NCI-H1694 (cell line): Measurements from ENCODE around the gene NIT2.
"Not testable (repeated sequence)": the region's sequence is repeated elsewhere in the genome, so short reads cannot be mapped to it uniquely, and the experiment has no call there.

ENCODE experiments used
- DNase-seq: peaks from one replicate; lab custom pipeline; 2025; lab: John Stamatoyannopoulos, UW

Gene NIT2

DNA sequence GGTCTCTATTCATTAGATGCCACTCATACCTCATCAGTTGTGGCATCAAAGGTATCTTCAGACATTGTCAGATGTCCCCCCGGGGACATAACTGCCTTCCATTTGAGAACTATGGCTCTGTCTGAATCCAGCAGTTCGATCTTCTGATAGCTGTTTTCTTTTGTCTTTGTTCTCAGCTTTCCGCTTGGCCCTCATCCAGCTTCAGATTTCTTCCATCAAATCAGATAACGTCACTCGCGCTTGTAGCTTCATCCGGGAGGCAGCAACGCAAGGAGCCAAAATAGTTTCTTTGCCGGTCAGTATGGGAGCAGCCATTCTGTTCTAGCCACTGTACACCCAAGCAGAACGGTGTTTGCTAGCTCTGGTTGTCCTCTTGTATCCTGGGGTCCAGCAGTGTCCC is 4.4 kb downstream of the NIT2 start:
- DNase-seq = no peak

GRCh38 chr3:100339786-100340185 is 5.2 kb downstream of the NIT2 start:
- DNase-seq = no peak

DNA sequence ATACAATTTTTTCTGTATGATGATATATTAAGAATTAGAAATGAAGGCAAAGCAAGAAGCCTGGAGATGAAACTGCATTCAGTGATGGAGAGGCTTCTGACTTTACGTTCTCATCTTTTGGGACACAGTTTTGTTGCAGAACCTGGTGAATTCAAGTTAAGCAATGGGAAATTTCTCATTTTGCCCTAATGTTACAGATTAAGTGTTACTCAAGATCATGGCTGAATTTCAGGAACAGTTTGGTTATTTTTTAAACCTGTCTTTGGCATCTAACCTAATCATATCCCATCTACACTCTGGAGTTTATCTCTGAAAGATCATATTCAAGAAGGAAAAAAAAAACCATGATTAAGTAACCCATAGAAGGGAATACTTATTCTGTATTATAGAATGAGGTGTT is 6.0 kb downstream of the NIT2 start:
- DNase-seq = no peak

DNA sequence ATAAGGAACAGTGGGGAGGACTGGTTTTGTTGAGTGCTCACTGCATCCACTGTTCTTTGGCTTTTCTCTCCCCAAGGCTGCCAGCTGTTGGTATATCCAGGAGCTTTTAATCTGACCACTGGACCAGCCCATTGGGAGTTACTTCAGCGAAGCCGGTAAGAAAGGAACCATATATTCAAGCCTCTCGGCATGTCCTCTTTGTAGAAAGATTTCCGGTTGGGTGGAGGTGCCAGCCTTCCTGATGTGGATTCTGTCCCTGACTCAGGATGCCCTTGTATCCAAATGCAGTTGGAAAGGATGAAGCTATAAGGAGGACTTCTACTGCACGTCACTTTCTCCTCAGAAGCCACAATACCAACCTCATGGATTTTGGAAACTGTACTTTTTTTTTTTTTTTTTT is 14.2 kb downstream of the NIT2 start:
- no peak for DNase-seq

DNA sequence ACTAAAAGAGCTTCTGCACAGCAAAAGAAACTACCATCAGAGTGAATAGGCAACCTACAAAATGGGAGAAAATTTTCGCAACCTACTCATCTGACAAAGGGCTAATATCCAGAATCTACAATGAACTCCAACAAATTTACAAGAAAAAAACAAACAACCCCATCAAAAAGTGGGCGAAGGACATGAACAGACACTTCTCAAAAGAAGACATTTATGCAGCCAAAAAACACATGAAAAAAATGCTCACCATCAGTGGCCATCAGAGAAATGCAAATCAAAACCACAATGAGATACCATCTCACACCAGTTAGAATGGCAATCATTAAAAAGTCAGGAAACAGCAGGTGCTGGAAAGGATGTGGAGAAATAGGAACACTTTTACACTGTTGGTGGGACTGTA is 17.2 kb downstream of the NIT2 start:
- DNase-seq = not testable (repeated sequence)

DNA sequence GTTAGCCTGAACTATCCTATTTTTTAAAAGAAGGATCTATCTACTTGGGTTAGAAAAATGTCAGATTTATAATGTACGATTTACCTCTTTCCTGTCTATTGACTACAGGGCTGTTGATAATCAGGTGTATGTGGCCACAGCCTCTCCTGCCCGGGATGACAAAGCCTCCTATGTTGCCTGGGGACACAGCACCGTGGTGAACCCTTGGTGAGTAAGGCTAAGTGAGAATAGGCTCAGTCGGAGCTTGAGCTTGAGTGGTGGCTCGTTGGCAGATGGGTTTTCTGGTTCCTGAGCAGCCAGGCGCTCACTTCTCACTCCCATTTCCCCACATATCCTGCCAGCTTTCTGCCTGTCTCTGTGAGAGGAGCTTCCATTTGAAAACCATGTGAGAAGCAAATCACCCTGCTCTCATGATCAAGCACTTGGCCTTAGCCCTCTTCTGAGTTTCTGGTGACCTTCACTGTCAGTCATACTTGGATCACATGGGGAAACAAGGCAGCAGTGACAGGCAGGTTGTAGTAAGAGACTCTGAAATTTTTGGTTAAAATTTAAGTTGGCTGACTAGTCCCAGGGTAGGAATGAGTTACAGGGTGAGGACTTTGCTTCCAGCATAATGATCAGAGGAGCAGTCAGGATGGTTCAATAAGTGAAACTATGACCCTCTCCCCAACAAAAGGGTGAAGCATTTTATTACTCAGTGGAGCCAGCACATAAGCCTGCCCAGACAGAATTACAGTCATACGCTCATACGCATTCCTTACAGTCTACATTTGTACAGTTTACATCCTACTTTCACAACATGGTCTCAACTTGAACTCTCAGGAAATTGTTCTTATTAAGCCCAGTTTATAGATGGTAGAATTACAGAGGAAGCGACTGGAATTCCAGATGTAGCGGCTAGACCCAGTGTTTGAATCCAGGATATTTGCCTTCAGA is 18.0 kb downstream of the NIT2 start:
- DNase-seq = no peak

DNA sequence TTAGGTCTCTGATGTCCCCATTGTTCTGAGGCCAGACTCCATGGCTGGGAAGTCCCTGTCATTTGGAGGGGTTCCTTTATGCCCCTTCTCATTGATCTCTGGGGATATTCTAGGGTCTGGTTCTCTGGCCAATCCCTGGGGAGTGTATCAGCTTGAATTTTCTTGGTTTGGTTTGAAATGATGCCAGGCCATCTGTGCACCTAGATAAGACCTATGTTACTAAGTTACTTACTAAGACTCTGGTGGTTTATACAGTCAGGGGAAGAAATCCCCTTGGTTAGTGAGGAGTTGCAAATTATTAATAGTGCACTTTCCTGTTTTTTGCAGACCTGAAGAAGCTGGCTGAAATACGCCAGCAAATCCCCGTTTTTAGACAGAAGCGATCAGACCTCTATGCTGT is 20.3 kb downstream of the NIT2 start:
- no peak for DNase-seq

GRCh38 chr3:100358413-100358812 is 23.9 kb downstream of the NIT2 start:
- DNase-seq = no peak

DNA sequence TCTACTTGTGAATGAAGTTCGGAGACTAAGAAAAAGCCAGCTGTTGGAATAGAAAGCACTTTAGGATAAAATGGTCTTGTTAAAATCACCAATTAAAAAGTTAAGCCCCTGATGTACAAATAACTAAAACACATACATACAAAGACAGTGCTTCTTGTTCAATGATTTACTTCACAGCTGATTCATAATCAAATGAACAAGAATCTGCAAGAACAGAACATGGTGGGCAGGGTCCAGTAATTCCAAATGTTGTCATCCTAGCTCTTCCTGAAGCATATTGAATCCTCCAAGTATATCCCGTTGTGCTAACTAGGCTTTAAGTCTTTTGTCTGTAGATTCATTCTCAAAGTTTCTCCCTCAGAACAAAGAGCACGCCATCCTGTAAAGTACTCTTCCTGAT is 24.5 kb downstream of the NIT2 start:
- DNase-seq = no peak

DNA sequence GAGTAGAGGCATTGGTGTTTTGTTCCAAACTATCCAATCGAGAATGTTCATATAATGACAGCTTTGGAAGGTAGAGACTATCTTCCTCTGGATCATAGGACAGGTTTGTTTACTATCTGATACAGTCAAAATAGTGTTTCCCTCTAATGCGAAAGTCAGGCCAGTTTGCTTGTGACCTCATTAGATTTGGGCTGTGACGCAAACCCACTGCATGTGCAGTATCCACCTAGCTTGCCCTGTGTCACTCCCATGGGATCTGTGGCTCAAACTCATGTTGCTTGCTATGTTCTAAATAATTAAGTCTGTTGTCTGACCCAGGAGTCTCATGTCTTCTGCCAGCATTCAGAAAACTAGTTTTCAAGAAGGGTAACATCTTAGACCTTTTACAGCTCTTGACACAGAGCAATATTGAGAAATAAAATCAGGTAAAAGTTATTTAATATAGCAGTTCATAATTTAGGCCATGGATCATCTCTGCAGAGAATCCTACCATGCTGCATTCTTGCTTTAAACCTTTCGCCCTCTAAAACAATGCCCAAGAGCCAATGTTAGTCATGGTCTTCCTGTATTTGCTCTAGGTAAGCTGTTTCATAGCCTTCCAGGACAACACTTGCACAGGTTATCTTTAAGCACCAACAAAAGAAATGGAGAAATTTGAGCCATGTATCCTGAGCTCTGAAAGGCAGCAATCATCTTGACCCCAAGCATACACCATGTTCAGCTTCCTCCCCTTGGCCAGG is 26.4 kb downstream of the NIT2 start:
- no peak for DNase-seq

GRCh38 chr3:100361897-100362296 is 27.3 kb downstream of the NIT2 start:
- no peak for DNase-seq

GRCh38 chr3:100364421-100364820 is 29.9 kb downstream of the NIT2 start:
- DNase-seq = no peak

DNA sequence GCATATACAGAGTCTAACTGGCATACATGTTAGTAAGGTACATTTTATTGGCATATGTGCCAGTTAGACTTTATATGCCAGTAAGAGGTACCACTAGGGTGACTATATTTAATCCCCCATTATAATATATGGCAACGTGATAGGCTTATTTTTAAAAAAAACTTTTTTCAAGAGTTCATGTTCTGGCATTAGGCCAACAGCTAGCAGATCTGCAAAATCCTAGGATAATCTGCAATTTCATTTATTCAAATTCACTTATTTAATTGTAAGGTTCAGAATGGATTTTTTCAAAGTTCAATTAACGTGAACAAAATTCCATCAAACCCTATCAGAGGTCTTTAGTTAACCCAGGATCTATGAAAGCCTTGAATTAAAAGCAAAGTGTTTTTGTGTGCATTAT is 31.9 kb downstream of the NIT2 start:
- no peak for DNase-seq

GRCh38 chr3:100368441-100368840 is 33.9 kb downstream of the NIT2 start:
- no peak for DNase-seq

DNA sequence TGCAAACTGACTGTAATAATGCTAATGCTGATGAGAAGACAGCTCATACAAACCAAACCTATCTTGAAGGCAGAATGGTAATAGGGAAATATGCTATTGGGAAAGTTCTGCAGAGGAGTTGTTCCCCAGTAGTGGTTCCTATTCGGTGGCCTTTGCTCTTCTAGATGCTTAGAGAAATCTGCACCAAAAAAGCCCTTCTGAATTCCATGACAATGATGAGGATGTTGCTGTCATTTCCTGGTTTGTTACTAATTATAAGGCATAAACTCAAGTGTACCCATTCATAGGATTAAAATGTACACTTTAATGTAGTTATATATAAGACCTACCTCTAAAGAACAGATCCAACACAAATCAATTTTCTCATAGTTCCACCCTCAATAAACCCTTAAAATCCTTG is 36.2 kb downstream of the NIT2 start:
- DNase-seq = no peak

- DNase-seq = no peak
These were observed 40.0 kb downstream of the NIT2 start for GRCh38 chr3:100374521-100374920.

DNA sequence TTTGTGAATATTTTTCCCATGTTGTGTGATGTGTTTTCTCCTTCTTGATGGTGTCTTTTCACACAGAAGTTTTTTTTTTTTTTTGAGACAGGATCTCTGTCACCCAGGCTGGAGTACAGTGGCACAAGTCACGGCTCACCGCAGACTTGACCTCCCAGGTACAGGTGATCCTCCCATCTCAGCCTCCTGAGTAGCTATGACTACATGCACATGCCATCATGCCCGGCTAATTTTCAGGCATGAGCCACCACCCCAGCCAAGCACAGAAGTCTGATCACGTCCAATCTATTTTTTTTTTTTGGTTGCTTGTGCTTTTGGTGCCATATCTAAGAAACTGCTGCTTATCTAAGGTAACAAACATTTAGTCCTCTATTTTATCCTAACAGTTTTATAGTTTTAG is 41.7 kb downstream of the NIT2 start:
- no peak for DNase-seq

DNA sequence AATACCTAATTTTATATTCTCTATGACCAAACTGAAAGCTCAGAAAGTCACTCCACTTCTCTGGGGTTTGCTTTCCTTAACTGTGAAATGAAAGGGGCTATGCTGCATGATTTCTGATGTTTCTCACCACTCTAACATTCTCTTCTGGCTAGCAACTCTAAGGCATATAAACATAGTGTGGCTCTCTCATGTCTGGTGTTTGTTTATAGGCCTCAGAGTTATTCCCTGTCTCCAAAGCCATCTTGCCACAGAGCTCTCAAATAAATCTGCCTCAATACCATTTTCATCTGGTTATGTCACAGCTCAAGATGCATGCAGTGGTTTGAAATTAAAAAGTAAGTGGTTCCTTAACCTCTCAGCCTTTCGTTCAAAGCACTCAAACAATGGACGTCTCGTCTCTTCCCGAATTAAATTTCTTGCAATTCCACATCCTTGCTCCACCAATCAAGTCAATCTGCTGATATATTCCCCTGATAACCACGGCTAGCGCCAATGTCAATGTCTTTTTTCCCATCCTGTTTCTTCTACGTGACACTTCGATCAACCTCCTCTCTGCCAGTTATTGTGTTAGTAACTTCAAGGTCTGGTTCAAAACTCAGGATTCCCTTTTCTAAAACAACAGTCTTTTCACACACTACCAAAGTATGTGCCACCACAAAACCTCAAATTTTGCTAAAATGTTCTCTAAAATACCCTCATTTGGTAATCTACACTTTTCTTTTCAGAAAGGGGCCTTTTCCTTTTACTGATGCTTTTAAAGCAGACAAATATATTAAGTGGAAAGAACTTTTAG is 50.4 kb downstream of the NIT2 start:
- no peak for DNase-seq

GRCh38 chr3:100386437-100387074 is 52.0 kb downstream of the NIT2 start:
- DNase-seq = no peak

DNA sequence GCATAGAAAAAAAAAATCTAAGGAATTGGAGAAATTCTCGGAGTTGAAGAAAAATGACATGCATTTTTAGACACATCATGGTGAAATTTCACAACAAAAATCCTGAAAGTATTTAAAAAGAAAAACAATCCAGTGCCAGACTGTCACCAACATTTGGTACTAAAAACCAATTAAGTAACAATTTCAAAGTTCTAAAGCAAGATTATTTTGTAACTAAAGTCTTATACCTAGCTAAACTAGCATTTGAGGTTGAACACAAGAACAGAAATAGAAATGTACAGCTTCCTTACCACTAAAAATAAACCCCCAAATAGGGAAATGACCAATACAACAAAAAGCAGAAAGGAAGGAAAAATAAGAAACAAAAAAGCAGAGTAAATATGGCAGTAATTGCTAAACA is 54.5 kb downstream of the NIT2 start:
- DNase-seq = no peak

DNA sequence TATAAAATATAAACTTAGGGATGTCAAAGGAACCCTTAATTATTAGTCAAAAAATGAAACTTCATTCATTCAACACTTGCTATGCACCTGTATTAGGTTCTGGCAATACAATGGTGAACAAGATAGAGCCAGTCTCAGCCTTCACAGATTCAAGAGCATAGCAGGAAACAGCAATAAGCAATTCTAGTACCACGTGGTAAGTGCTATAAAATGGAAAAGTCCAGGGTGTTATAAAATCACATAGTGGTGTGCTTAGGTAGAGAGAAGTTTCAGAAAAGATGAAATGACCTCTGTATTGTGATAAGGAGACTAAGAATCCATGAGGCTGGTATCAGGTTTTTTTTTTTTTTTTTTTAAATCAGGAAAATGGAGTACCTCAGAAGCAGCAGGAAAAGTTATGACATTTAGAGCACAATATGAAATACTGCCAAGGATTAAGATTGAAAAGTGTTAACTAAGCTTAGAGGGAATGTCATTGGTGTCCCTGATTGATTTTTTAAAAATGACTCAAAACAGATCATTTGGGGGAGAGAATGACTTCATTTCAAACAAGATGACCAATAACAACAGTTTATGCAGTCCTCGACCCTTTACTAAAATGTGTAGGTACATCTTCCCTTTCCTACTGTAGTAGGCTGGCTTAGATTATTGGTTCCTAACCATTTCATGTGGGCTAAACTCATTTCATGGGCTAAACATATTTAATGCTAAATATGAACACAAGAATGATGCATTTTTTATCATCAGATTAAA is 61.3 kb downstream of the NIT2 start:
- no peak for DNase-seq
